Astrocyte (in vitro differentiated cells and primary cell): Measurements from ENCODE around the gene KCNG1. TPM values are rescaled to one million over a fixed set of nuclear protein-coding genes. Genes with fewer than 3 reads are reported as not detected.
A peak's percentile ranks its signal among the peaks of the same experiment; 100 is the strongest.

ENCODE experiments used
- DNase-seq: peaks from one replicate; pipeline ENCODE4 v3.0.0-alpha.2; 2010; ENCODE audit warnings: low read depth
- FAIRE-seq: peaks from 2 replicates; lab custom pipeline; 2011; peaks lifted over from hg19 to GRCh38; lab: Jason Lieb, UNC
- H2AFZ ChIP-seq: 2 replicates; pipeline ENCODE4 v1.6.0; 2012; ENCODE audit warnings: low read depth, low read length, inconsistent platforms
- H3K27ac ChIP-seq: 2 replicates; pipeline ENCODE4 v1.5.1; 2011; ENCODE audit warnings: low read depth, low read length, inconsistent platforms
- H3K27me3 ChIP-seq: 2 replicates; pipeline ENCODE4 v1.6.0; 2011; ENCODE audit warnings: low read length, inconsistent platforms; ENCODE audit not compliant: insufficient read depth
- H3K36me3 ChIP-seq: 2 replicates; pipeline ENCODE4 v1.5.1; 2011; ENCODE audit warnings: low read length, inconsistent platforms; ENCODE audit not compliant: insufficient read depth
- H3K4me1 ChIP-seq: 2 replicates; pipeline ENCODE4 v1.5.1; 2011; ENCODE audit warnings: low read length, inconsistent platforms; ENCODE audit not compliant: insufficient read depth
- H3K4me2 ChIP-seq: 2 replicates; pipeline ENCODE4 v1.6.0; 2012; ENCODE audit warnings: low read length, inconsistent platforms
- H3K4me3 ChIP-seq: 2 replicates; pipeline ENCODE4 v1.5.1; 2011; ENCODE audit warnings: low read depth, mild to moderate bottlenecking, low read length, inconsistent platforms; ENCODE audit not compliant: insufficient read depth
- H3K79me2 ChIP-seq: 2 replicates; pipeline ENCODE4 v1.6.0; 2012; ENCODE audit warnings: mild to moderate bottlenecking, low read length, inconsistent platforms; ENCODE audit not compliant: insufficient read depth
- H3K9ac ChIP-seq: 2 replicates; pipeline ENCODE4 v1.6.0; 2012; ENCODE audit warnings: mild to moderate bottlenecking, low read length, inconsistent platforms
- H3K9me3 ChIP-seq: 2 replicates; pipeline ENCODE4 v1.5.1; 2012; ENCODE audit warnings: low read depth, mild to moderate bottlenecking, low read length, inconsistent platforms; ENCODE audit not compliant: insufficient read depth
- H4K20me1 ChIP-seq: 2 replicates; pipeline ENCODE4 v1.6.0; 2012; ENCODE audit warnings: low read length, inconsistent platforms; ENCODE audit not compliant: insufficient read depth
- H3K27ac Mint-ChIP-seq: one replicate; pipeline ENCODE4 v1.8.0; 2021; ENCODE audit warnings: mild to moderate bottlenecking, mixed read lengths; ENCODE audit not compliant: unreplicated experiment
- H3K27me3 Mint-ChIP-seq: one replicate; pipeline ENCODE4 v1.8.0; 2021; ENCODE audit warnings: low read depth, mixed read lengths; ENCODE audit not compliant: unreplicated experiment
- H3K36me3 Mint-ChIP-seq: one replicate; pipeline ENCODE4 v1.8.0; 2021; ENCODE audit warnings: low read depth, mixed read lengths; ENCODE audit not compliant: unreplicated experiment
- H3K4me1 Mint-ChIP-seq: one replicate; pipeline ENCODE4 v1.8.0; 2021; ENCODE audit warnings: low read depth, mixed read lengths; ENCODE audit not compliant: unreplicated experiment
- H3K4me3 Mint-ChIP-seq: one replicate; pipeline ENCODE4 v1.8.0; 2021; ENCODE audit warnings: mild to moderate bottlenecking, moderate library complexity, mixed read lengths; ENCODE audit not compliant: unreplicated experiment
- H3K9me3 Mint-ChIP-seq: one replicate; pipeline ENCODE4 v1.8.0; 2021; ENCODE audit warnings: mild to moderate bottlenecking, mixed read lengths; ENCODE audit not compliant: unreplicated experiment
- CTCF ChIP-seq: IDR thresholded peaks from 2 replicates; pipeline ENCODE4 v1.5.1; 2011; ENCODE audit warnings: low read depth, mild to moderate bottlenecking, inconsistent platforms, low read length, moderate library complexity; ENCODE audit not compliant: insufficient read depth
- EZH2 ChIP-seq: IDR thresholded peaks from 2 replicates; pipeline ENCODE4 v1.6.1; 2012; ENCODE audit warnings: mild to moderate bottlenecking, low read length, inconsistent platforms; ENCODE audit not compliant: insufficient read depth
- total RNA-seq: library from RNA; stranded (reverse); gene quantifications from 2 replicates; pipeline ENCODE4 v1.2.1, GENCODE V29; 2021

KCNG1 gene
- total RNA-seq, 1 donor from 2014 or later = 45.9 TPM

GRCh38 chr20:50982363-50982762 lies 40.5 kb downstream of the KCNG1 start:
- Mint-ChIP-seq H3K27me3 (no peaks in the 10 kb centered on the region), H3K4me1 (peaks cover 25% of the 10 kb centered on the region), H3K27ac (peak overlapping the region; percentile 15), H3K36me3 (peaks cover 2% of the 10 kb centered on the region), H3K4me3 (no peak overlapping the region), H3K9me3 (no peaks in the 10 kb centered on the region)
- DNase-seq (peak; percentile 61), FAIRE-seq (no peak)
- H4K20me1 ChIP-seq = no peaks in the 10 kb centered on the region
- H3K4me3 ChIP-seq = no peak overlapping the region
- H3K36me3 ChIP-seq = no peaks in the 10 kb centered on the region
- no peak overlapping the region for H2AFZ ChIP-seq
- H3K27ac ChIP-seq = no peak overlapping the region
- TF ChIP-seq CTCF (no peak), EZH2 (no peak)
- H3K4me2 ChIP-seq = no peak overlapping the region
- H3K9ac ChIP-seq = peak overlapping the region; percentile 79
- no peaks in the 10 kb centered on the region for H3K79me2 ChIP-seq
- H3K4me1 ChIP-seq = peaks cover 28% of the 10 kb centered on the region
- H3K27me3 ChIP-seq = no peaks in the 10 kb centered on the region
- H3K9me3 ChIP-seq = no peaks in the 10 kb centered on the region

- H3K36me3 ChIP-seq = no peaks in the 10 kb centered on the region
- no peak for FAIRE-seq
- H3K4me1 ChIP-seq = peaks cover 28% of the 10 kb centered on the region
- no peaks in the 10 kb centered on the region for H3K27me3 ChIP-seq
- Mint-ChIP-seq H3K4me3 (no peak overlapping the region), H3K36me3 (peaks cover 2% of the 10 kb centered on the region), H3K4me1 (peaks cover 22% of the 10 kb centered on the region), H3K27ac (peak overlapping the region; percentile 98), H3K27me3 (no peaks in the 10 kb centered on the region), H3K9me3 (no peaks in the 10 kb centered on the region)
- no peaks in the 10 kb centered on the region for H4K20me1 ChIP-seq
- H3K27ac ChIP-seq = peak overlapping the region; percentile 96
- no peaks in the 10 kb centered on the region for H3K9me3 ChIP-seq
- H3K79me2 ChIP-seq = no peaks in the 10 kb centered on the region
- peak overlapping the region; percentile 4 for H3K4me2 ChIP-seq
- H3K4me3 ChIP-seq = no peak overlapping the region
- no peak for DNase-seq
- H3K9ac ChIP-seq = peak overlapping the region; percentile 79
- no peak for TF ChIP-seq EZH2
- TF ChIP-seq CTCF = no peak
- no peak overlapping the region for H2AFZ ChIP-seq
Measured at GRCh38 chr20:50981714-50982048, 41.2 kb downstream of the KCNG1 start.

GRCh38 chr20:50980851-50981713 lies 41.8 kb downstream of the KCNG1 start:
- H3K27me3 Mint-ChIP-seq = no peaks in the 10 kb centered on the region
- peaks cover 2% of the 10 kb centered on the region for H3K36me3 Mint-ChIP-seq
- H3K27ac Mint-ChIP-seq = peak overlapping the region; percentile 98
- Histone ChIP-seq H3K4me1 (peaks cover 28% of the 10 kb centered on the region), H3K27ac (peak overlapping the region; percentile 96), H3K27me3 (no peaks in the 10 kb centered on the region), H3K79me2 (no peaks in the 10 kb centered on the region), H3K9ac (peak overlapping the region; percentile 79), H3K9me3 (no peaks in the 10 kb centered on the region), H3K36me3 (no peaks in the 10 kb centered on the region), H2AFZ (peak overlapping the region; percentile 31), H4K20me1 (no peaks in the 10 kb centered on the region), H3K4me3 (no peak overlapping the region), H3K4me2 (peak overlapping the region; percentile 16)
- TF ChIP-seq CTCF (peak; percentile 95), EZH2 (no peak)
- H3K4me1 Mint-ChIP-seq = peaks cover 22% of the 10 kb centered on the region
- FAIRE-seq = no peak
- DNase-seq = peak; percentile 43
- H3K9me3 Mint-ChIP-seq = no peaks in the 10 kb centered on the region
- H3K4me3 Mint-ChIP-seq = no peak overlapping the region
